Hepatocyte (in vitro differentiated cells): ENCODE data around the gene ZNF582.

Experiments used
- CTCF ChIP-seq: fragments of 200-600 bp; sonication (generic); IDR thresholded peaks from 2 replicates; pipeline ENCODE4 v1.5.1; 2016; ENCODE audit warnings: antibody characterized with exemption, mild to moderate bottlenecking; ENCODE audit not compliant: poor library complexity
- EZH2 ChIP-seq: fragments of 200-600 bp; sonication (generic); IDR thresholded peaks from 2 replicates; pipeline ENCODE4 v1.6.1; 2016; ENCODE audit warnings: antibody characterized with exemption, mild to moderate bottlenecking, borderline replicate concordance
- EZH2phosphoT487 ChIP-seq: fragments of 200-600 bp; sonication (generic); IDR thresholded peaks from one replicate; pipeline ENCODE4 v1.6.1; 2018; ENCODE audit warnings: antibody characterized with exemption, mild to moderate bottlenecking, low read depth, moderate library complexity; ENCODE audit not compliant: unreplicated experiment, severe bottlenecking

DNA sequence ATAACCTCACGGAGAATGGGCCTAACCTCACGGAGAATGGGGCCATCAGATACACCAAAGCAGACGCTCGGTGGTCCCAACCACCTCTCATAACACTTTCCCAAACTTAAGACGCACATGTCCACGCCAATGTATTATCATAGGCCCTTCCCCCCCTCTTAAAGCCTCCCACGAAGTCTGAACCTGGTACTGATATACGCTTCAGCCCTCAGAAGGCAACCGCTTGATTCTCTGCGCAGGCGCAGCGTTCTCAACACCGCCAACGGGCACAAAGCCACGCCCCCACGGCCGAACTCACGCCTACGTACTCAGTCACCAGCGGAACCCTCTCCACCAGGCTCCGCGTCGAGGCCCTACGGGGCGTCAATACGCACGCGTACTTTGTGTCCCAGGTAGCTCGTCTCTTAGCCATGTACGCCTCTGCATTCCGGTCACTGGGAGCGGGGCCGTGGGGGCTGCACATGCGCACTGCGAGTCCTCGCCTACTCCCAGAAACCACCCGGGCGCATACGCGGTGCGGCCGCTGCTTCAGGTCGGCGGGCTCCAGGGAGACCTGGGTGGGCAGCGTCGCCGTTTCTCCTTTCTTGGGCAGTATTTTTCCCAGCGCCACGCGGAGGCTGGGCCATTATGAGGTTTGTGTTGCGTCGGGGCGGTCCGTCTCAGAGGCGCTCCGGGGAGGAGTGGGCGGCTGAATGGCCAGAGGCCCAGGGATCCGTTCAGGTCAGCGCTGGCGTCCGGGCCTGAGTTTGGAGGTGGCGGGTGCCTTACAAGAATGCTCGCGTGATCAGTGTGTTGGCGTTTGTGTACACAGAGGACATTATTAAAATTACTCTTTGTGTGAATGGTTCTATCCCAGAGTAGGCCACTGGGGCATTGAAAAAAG lies 25.3 kb downstream of the ZNF582 start:
- TF ChIP-seq CTCF (no peak), EZH2phosphoT487 (no peak), EZH2 (no peak)
